D721Med (cell line): Measurements from ENCODE around the gene SEH1L.
"Not testable (repeated sequence)": the region's sequence is repeated elsewhere in the genome, so short reads cannot be mapped to it uniquely, and the experiment has no call there.

Source experiments
- DNase-seq: peaks from one replicate; pipeline ENCODE4 v3.0.0; 2011; ENCODE audit warnings: low spot score; ENCODE audit not compliant: insufficient read length
- FAIRE-seq: peaks from 2 replicates; lab custom pipeline; 2011; peaks lifted over from hg19 to GRCh38; lab: Jason Lieb, UNC
- CTCF ChIP-seq: IDR thresholded peaks from 2 replicates; pipeline ENCODE4 v1.5.1; 2012; ENCODE audit warnings: mild to moderate bottlenecking, control low read depth; ENCODE audit not compliant: insufficient read depth; ENCODE audit errors: missing control alignments

SEH1L gene

GRCh38 chr18:12960853-12961397 lies 13.1 kb downstream of the SEH1L start:
- FAIRE-seq = no peak

GRCh38 chr18:12963069-12963468 lies 15.3 kb downstream of the SEH1L start:
- FAIRE-seq (no peak), DNase-seq (no peak)
- no peak for TF ChIP-seq CTCF

More at GRCh38 chr18:12960853-12961397, 13.1 kb downstream of the SEH1L start:
- no peak for DNase-seq
- TF ChIP-seq CTCF = no peak

GRCh38 chr18:12968115-12968514 lies 20.3 kb downstream of the SEH1L start:
- no peak for TF ChIP-seq CTCF
- no peak for FAIRE-seq
- no peak for DNase-seq

GRCh38 chr18:12968619-12969018 lies 20.8 kb downstream of the SEH1L start:
- no peak for DNase-seq
- no peak for TF ChIP-seq CTCF
- no peak for FAIRE-seq

GRCh38 chr18:12973562-12974213 lies 25.9 kb downstream of the SEH1L start:
- FAIRE-seq (no peak), DNase-seq (no peak)
- no peak for TF ChIP-seq CTCF

- DNase-seq (no peak), FAIRE-seq (no peak)
- TF ChIP-seq CTCF = no peak
Observed at GRCh38 chr18:12975488-12975887, 27.7 kb downstream of the SEH1L start.

- DNase-seq (no peak), FAIRE-seq (no peak)
- TF ChIP-seq CTCF = no peak
Observed at GRCh38 chr18:12976305-12976704, 28.5 kb downstream of the SEH1L start.

GRCh38 chr18:12980065-12980464 lies 32.3 kb downstream of the SEH1L start:
- not testable (repeated sequence) for DNase-seq, FAIRE-seq
